ENCODE measurements around the gene HOXC10. TPM values are rescaled to one million over a fixed set of nuclear protein-coding genes. Genes with fewer than 3 reads are reported as not detected.

The HOXC10 gene
- total RNA-seq, 1 experiment from 2014 or later: 3.8 TPM

- no peaks in the 10 kb centered on the region for H3K36me3 ChIP-seq (ENCODE audit: control insufficient read depth in 1 of 2, insufficient read depth in 2 of 2, low read length in 2 of 2)
- ATAC-seq (no peak), DNase-seq (ENCODE audit: low read depth, low spot score) (no peak)
- ChIA-PET RAD21 (ENCODE audit: low non-redundant PET in 1 of 2, low total read pairs in 2 of 2, uncharacterized antibody in 2 of 2, unreplicated experiment in 2 of 2) (no interaction called here), POLR2A (no interaction called here), CTCF (no interaction called here)
- no peaks in the 10 kb centered on the region for H4K20me1 ChIP-seq (ENCODE audit: insufficient read depth)
- no peak overlapping the region for H3K9ac ChIP-seq (ENCODE audit: low read length)
- TF ChIP-seq POLR2AphosphoS5 (IDR thresholded peaks at IDR 0.05; ENCODE audit: low read depth, low read length): no peak
- TF ChIP-seq EGR1 (IDR thresholded peaks at IDR 0.05; ENCODE audit: low read depth): no peak
- TF ChIP-seq CBX3 (IDR thresholded peaks at IDR 0.05; ENCODE audit: low read depth): no peak
- no peak for TF ChIP-seq FOSL1 (IDR thresholded peaks at IDR 0.05; ENCODE audit: low read depth)
- TF ChIP-seq REST (IDR thresholded peaks at IDR 0.05; ENCODE audit: low read depth): no peak
- TF ChIP-seq JUND (IDR thresholded peaks at IDR 0.05): no peak
- TF ChIP-seq ZBTB33 (IDR thresholded peaks at IDR 0.05; ENCODE audit: extremely low read depth, insufficient replicate concordance, low read length): no peak
- no peak for TF ChIP-seq POLR2A (IDR thresholded peaks at IDR 0.05; ENCODE audit: borderline replicate concordance, extremely low read depth, insufficient read depth, insufficient read length)
- intact Hi-C loops (cut with micrococcal nuclease): no loop called here
- H3K27ac ChIP-seq (ENCODE audit: low read depth, low read length): no peak overlapping the region
- H3K4me1 ChIP-seq (ENCODE audit: control insufficient read depth in 1 of 2, insufficient read depth in 2 of 2, low read length in 2 of 2): peaks cover 0 to 6% of the 10 kb centered on the region in 2 experiments; a peak in 2 of 4 replicates
- H3K27me3 ChIP-seq (ENCODE audit: insufficient read depth, low read length): no peaks in the 10 kb centered on the region
- H3K9me2 ChIP-seq (ENCODE audit: insufficient read depth): no peaks in the 10 kb centered on the region
- H3K4me2 ChIP-seq (ENCODE audit: low read length): no peak overlapping the region
- H2AFZ ChIP-seq (ENCODE audit: low read depth, low read length, poor library complexity, severe bottlenecking): no peak overlapping the region
- BruUV-seq (replicated peaks): no TSS peak
- H3K9me3 ChIP-seq (ENCODE audit: control insufficient read depth in 1 of 2, insufficient read depth in 1 of 2, low read depth in 1 of 2, low read length in 2 of 2): no peaks in the 10 kb centered on the region
- H3K4me3 ChIP-seq (replicated peaks in 1 of 2; ENCODE audit: low read depth in 1 of 2, low read length in 2 of 2): no peak overlapping the region
- no peaks in the 10 kb centered on the region for H3K79me2 ChIP-seq (ENCODE audit: insufficient read depth, low read length)
Observed at GRCh38 chr12:53980802-53981496, 4.0 kb upstream of the HOXC10 start.
